Stimulated activated naive CD4-positive, alpha-beta T cell treated with Interleukin-2 at 50 U/mL for 16 hours (primary cell): ENCODE data around the gene GALP.
"Not testable (repeated sequence)": the region's sequence is repeated elsewhere in the genome, so short reads cannot be mapped to it uniquely, and the experiment has no call there.

ENCODE experiments used
- DNase-seq: peaks from one replicate; lab custom pipeline; 2025; lab: John Stamatoyannopoulos, UW

GALP gene

DNA sequence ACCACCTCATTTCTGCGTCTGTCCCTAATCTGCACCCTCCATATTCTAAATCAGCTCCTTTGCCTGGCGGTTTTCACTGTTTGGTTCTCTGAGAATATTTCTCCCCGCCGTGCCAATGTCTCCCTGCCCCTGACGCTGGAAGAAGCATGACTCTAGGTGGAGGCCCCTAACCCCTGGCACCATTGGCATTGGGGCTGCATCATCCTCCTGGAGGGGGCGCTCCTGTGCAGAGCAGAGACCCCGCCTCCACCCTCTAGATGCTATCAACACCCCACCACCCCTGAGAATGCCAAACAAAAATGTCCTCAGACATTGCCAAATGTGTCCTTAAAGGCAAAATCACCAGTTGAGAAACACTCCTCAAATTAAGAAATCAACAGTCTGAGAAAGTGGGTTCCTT lies 15.3 kb downstream of the GALP start:
- no peak for DNase-seq

DNA sequence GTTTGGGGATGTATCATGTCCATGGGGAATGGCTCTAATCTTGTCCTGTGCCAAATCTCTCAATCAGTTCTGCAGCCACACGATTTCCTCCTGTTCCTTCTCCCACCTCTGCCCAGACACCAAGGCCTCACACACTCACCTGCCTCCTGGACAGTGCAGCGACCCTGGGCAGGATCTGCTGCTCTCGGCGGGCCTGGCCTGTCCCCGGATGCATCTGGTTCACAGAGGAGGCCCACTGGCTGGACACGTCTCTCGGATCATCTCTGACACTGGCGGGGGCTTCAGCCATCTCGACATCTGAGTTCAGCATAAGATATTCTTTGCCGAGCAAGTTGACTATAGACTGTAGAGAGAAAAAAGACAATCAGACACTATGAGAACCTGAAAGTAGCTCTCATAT lies 15.9 kb downstream of the GALP start:
- DNase-seq: no peak

DNA sequence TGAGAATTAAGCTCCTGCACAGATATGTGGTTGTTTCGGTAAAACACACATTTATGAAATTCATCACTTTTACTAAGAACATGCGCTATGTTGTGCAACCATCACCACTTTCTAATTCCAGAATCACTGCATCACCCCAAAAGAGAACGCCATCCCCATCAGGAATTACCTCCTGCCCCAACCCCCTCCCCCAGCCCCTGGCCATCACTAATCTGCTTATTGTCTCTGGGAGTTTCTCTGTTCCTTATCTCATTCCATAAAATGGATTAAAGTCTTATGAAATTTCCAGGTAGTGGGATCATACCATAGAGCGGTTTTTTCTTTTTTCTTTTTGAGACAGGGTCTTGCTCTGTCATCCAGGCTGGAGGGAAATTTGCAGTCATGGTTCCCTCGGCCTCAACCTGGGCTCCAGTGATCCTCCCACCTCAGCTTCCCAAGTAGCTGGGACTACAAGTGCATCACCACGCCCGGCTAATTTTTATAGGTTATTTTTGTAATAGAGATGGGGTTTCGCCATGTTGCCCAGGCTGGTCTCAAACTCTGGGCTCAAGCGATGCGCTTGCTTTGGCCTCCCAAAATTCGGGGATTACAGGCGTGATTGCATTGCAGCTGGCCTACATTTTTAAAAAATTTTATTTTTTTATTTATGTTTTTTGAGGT lies 18.3 kb downstream of the GALP start:
- no peak for DNase-seq

DNA sequence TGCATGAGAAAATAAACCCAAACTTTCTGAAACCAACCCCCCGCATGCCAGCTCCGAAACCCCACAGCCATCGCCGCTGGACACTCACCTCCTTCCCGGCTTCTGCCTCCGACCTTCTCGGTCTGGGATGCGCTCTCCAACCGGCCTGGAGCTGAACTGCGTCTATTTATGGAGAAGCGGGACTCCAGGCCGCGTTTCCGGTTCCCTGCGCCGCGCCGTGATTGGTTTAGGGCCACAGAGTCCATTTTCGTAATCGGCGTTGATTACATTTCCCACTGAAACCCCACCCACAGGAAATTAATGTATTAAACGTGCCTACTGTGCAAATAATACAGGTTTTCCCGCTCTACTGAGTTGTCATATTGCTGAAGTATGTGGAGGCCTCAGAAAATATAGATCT lies 21.8 kb downstream of the GALP start, which contains the start of gene ZSCAN5B:
TSS of gene ZSCAN5B (minus strand) at position 138 of the 400 bp plus-strand sequence. CDS start 4,731 bp downstream, outside the sequence.
- DNase-seq: not testable (repeated sequence)

DNA sequence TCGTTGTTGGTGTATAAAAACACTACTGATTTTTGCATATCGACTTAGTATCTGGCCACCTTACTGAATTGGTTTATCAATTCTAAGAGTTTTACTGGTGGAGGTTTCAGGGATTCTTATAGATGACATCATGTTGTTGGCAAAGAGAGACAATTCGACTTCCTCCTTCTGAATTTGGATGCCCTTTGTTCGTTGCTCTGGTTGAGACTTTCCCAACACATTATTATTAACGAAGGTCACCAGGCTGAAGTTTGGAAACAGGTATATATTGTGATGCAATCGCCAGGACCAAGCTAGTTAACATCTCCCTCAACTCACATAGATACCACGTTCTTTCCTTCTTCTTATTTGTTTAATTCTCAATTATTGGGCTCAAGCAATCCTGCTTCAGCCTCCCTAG lies 23.9 kb downstream of the GALP start:
- no peak for DNase-seq

DNA sequence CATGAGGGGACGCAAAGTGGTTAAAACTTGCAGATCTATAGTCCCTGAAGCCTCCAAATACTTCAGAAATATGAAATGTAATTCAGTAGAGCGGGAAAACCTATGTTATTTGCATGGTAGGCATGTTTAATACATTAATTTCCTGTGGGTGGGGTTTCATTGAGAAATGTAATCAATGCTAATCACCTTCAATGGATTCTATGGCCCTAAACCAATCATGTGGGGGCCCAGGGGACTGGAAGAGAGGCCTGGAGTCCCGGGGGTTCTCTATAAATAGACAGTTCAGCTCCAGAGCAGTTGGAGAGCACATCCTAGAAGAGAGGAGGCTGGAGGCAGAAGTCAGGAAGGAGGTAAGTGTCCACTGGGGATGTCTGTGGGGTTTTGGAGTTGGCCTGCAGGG lies 26.2 kb downstream of the GALP start, which contains the start of gene ZSCAN5C:
TSS of gene ZSCAN5C (plus strand) at position 301 of the 400 bp plus-strand sequence. CDS start 3,641 bp downstream, outside the sequence.
- no peak for DNase-seq

DNA sequence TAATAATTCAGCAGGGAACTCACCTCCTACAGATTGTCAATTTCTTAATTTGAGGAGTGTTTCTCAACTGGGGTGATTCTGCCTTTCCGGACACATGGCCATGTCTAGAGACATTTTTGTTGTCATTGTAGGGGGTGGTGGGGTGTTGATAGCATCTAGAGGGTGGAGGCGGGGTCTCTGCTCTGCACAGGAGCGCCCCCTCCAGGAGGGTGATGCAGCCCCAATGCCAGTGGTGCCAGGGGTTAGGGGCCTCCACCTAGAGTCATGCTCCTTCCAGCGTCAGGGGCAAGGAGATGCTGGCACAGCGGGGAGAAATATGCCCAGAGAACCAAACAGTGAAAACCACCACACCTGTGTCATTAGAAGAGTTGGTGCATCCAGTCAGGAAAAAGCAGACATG lies 31.8 kb downstream of the GALP start:
- not testable (repeated sequence) for DNase-seq

DNA sequence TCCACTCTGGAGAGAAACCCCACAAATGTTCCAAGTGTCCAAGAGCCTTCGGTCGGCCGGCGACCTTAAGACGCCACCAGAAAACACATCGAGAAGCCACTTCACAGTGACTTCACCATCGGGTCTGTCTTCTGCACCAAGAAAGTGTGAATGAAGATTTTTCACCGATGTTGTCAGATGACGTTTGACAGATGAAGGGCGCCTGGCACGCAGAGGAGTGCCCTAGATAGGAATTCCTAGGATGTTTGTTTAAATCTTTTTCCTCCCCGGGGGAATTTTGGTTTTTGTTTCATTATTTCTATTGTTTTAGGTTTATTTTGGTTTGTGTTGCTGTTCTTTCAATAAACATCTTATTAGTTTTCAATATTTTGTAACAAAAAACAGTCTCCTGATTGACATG lies 33.3 kb downstream of the GALP start:
- no peak for DNase-seq

DNA sequence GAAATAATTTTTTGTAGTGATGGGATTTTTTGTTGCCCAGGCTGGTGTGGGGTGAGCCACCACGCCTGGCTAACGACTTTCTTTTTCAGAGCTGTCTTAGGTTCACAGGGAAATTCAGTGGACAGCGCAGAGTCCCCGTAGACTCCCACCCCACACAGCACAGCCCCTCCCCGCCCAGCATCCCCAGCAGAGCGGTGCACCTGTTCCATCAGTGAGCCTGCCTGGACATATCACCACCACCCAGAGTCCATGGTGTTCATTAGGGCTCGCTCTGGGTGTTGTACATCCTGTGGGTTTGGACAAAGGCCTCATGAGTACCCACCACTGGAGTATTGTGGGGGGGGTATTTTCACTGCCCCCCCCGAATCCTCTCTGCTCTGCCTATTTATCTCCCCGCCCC lies 34.2 kb downstream of the GALP start:
- not testable (repeated sequence) for DNase-seq

DNA sequence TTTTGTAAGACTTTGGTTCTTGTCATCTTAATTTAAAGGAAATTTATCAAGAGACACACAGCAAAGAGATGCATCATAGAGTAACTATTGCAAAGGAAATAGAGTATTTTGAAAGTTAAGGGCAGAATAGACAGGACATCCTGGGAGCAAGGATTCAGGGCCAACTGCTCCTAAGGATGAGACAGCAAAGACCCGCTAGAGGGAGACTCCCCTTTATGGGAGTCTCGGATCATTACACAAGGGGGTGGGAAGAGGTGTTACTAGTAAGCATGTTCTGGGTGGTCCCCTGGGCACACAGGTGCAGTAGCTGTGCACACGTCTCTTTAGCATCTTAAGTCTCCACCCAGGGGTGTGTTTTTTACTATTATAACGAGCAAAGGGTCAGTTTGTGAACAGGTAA lies 35.9 kb downstream of the GALP start:
- DNase-seq: no peak

DNA sequence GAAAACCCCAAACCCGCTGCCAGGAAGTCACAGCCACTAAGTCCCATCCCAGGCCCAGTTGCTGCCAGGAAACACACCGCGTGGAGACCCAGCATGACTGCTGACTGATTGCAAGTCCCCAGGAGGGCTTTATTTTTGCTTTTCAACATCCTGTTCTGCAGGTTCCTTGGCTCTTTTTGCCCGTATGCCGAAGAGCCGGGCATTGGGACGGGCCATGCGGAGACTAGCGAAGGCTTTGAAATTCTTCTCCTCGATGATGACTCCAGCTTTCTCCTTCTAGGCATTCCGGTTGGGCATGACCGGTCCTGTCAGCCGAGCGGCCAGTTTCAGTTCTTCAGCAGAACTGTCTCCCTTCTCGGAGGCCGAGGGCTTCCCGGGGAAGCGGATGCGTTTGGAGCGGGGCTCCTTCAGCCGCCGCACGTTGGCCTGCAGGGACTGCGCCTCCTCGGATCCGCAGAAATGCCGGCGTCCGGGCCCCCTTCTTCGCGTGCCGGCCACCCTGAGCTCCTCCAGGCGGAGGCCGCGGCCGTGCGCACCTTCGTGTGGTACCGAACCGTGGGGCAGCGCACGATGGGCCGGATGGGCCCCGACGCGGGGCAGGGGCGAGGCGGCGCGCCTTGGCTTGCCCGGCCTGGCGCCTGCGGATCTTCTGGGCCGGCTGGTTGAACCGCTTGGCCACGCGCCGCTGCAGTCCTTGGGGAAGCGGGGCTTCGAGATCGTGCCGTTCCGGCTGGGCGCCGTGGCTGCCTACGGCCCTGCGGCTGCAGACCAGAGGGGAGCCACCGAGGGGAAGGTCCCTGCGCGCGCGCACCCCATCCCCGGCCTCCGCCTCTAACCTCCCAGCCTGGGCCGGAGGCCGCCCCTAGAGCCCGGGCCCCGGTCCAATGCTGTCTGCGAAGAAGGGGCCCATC lies 41.5 kb downstream of the GALP start:
- DNase-seq: no peak

DNA sequence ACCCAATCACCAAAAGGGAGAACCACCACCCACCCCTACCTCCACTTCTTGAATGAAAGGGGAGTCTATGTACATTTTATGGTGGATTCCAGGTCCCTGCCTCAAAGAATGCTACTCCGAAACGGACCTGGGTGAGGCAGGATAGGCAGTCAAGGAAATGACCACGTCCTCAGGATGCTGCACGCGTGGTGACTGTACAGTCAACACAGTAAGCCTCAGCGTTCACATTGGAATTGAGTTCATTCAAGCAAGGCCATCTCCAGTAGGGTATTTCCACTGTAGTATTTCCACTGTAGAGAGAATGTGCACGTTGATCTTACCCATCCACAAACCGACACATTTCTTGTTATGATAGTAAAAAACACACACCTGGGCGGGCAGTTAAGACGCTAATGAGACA lies 43.2 kb downstream of the GALP start:
- no peak for DNase-seq

DNA sequence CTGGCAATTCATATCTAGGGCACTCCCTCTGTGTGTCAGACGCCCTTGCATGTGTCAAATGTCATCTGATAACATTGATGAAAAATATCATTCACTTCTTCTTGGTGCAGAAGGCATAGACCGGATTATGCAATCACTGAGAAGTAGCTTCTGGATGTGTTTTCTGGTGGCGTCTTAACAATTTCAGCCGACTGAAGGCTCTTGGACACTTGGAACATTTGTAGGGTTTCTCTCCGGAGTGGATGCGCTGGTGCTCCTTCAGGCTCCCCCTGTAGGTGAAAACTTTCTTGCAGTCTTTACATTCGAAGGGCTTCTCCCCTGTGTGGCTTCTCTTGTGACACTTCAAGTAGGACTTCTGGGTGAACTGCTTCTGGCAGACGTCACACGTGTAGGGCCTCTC lies 45.6 kb downstream of the GALP start:
- DNase-seq: not testable (repeated sequence)

DNA sequence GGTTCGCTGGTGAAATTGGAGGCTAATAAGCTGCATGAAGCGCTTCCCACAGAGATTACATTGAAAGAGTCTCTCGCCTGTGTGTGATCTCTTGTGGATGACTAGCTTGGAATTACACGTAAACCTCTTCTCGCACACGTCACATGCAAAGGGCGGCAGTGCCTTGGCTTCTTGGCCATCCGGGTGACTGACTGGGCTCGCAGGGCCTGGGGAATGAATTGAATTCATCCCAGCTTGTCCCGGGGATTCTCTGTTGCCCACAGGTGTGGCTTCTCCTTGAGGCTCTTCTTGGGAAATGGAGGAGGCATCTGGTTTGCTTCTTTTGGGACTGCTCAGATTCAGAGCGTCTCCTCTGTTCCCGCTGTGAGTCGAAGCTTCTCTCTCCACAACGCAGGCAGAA lies 46.0 kb downstream of the GALP start:
- no peak for DNase-seq

DNA sequence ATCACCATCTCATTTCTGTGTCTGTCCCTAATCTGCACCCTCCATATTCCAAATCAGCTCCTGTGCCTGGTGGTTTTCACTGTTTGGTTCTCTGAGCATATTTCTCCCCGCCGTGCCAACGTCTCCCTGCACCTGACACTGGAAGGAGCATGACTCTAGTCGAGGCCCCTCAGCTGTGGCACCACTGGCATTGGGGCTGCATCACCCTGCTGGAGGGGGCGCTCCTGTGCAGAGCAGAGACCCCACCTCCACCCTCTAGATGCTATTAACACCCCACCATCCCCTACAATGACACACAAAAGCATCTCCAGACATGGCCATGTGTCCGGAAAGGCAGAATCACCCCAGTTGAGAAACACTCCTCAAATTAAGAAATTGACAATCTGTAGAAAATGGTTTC lies 47.1 kb downstream of the GALP start:
- DNase-seq: no peak

DNA sequence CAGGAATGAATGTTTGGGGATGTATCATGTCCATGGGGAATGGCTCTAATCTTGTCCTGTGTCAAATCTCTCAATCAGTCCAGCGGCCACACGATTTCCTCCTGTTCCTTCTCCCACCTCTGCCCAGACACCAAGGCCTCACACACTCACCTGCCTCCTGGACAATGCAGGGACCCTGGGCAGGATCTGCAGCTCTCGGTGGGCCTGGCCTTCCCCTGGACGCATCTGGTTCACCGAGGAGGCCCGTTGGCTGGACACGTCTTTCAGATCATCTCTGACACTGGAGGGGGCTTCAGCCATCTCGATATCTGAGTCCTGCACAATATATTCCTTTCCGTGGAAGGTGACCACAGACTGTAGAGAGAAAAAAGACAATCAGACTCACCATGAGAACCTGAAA lies 47.7 kb downstream of the GALP start:
- no peak for DNase-seq
